ENCODE data around the gene CLHC1. TPM values are rescaled to one million over a fixed set of nuclear protein-coding genes. Genes with fewer than 3 reads are reported as not detected.
A peak's percentile ranks its signal among the peaks of the same experiment; 100 is the strongest.
"Not testable (repeated sequence)": the region's sequence is repeated elsewhere in the genome, so short reads cannot be mapped to it uniquely, and the experiment has no call there.

The CLHC1 gene
- 7.5 TPM for polyA plus RNA-seq (2013, experiment 1 of 2; ENCODE audit: insufficient read length)
- 7.0 TPM for polyA plus RNA-seq (2013, experiment 2 of 2; ENCODE audit: insufficient read length)

- peak; percentile 94 for DNase-seq
Observed at GRCh38 chr2:55232084-55232862, at the start of gene CLHC1, which contains the start of gene RPS27A. CLHC1 (minus strand) TSS chr2:55232293; CDS start chr2:55222411, 9,882 bp downstream. RPS27A (plus strand) TSS chr2:55232688; CDS start chr2:55232825, 137 bp downstream.

GRCh38 chr2:55280851-55281546 lies 48.9 kb upstream of the CLHC1 start:
- not testable (repeated sequence) for DNase-seq

DNA sequence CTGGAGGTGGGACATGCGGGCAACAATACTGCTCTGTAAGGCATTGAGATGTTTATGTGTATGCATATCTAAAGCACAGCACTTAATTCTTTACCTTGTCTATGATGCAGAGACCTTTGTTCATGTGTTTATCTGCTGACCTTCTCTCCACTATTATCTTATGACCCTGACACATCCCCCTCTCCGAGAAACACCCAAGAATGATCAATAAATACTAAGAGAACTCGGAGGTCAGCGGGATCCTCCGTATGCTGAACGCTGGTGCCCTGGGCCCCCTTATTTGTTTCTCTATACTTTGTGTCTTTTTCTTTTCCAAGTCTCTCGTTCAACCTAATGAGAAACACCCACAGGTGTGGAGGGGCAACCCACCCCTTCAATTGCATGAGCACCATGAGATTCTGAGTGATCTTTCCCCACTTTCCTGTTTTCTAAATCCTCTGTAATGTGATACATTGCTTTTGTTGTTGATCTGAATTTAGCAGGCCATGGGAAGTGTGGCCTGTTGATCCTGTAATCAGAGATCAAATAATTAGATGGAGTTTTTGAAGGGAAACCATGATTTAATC lies 47.8 kb upstream of the CLHC1 start:
- DNase-seq = not testable (repeated sequence)

- not testable (repeated sequence) for DNase-seq
Observed at GRCh38 chr2:55279214-55279835, 47.2 kb upstream of the CLHC1 start.

DNA sequence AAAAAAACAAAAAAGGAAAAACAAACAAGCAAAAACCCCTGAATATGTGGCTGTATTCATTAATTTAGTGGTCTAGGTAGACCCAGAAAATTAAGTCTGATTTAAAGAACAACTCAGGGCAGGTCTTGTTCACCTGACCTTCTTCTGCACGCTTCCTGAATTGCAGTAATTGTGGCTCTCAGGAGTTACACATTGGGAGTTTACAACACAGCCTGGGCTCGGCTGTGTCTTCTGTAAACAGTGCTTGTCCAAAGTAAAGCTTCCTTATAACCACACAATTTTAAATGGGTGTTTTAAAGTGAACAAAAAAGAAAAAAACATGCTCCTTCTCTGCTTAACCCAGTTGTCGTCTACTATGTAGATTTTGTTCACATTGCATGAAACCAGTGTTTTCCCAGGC lies 45.2 kb upstream of the CLHC1 start:
- no peak for DNase-seq

DNA sequence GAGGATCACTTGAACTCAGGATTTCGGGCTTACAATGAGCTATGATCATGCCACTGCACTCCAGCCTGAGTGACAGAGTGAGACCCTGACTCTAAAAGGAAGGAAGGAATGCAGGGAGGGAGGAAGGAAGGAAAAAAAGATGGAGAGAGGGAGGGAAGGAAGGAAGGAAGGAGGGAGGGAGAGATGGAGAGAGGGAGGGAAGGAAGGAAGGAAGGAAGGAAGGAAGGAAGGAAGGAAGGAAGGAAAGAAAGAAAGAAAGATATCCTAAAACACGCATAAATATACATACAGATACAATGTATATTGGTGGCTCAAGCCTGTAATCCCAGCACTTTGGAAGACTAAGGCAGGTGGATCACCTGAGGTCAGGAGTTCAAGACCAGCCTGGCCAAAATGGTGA lies 42.3 kb upstream of the CLHC1 start:
- not testable (repeated sequence) for DNase-seq

DNA sequence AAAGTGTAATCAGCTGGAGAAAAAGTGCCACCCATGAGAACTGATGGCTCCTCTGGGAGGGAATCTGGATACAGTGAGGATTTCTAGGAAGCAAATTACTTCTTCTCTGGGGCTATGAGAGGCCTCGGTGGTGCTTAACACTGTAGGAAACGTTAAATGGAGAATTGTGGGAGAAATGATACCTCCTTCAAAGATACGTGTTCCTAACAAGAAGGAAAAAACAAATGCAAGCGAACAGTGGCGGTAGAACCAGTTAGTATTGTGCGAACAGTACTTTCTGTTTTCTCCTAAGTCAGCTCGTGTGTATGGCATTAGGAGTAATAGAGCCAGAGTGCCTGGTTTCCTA lies 37.5 kb upstream of the CLHC1 start:
- DNase-seq = no peak

GRCh38 chr2:55268907-55269644 lies 37.0 kb upstream of the CLHC1 start, which contains the start of gene MTIF2:
MTIF2 (minus strand) TSS chr2:55269231; CDS start chr2:55263858, 5,373 bp downstream.
- DNase-seq = peak; percentile 92

DNA sequence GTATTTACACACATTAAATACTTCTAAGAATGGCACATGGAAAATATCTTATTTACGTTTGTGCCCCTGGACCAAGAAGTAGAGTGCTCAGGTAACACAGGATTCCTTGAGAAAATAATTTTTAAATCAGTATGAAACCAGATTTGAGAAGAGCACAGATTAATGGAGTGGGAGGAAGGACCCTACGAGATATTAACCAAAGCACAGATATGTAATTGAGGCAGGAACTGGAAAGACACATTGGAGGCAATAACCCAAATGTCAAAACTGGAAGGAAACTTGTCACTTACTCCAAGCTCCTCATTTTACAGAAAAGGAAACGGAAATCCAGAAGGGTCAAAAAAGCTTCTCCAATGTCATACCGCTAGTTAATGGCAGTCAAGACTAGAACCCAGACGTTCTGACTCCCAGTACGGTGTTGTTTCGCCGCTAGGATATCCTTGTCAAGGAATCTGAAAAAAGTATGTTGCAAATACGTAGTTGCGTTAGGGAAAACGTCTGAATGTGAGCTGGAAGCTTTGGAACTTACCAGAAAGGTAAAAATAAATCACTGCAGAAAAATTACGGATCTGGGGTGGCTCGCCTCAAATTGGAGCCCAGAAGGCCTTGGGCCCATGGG lies 36.3 kb upstream of the CLHC1 start:
- DNase-seq = no peak

DNA sequence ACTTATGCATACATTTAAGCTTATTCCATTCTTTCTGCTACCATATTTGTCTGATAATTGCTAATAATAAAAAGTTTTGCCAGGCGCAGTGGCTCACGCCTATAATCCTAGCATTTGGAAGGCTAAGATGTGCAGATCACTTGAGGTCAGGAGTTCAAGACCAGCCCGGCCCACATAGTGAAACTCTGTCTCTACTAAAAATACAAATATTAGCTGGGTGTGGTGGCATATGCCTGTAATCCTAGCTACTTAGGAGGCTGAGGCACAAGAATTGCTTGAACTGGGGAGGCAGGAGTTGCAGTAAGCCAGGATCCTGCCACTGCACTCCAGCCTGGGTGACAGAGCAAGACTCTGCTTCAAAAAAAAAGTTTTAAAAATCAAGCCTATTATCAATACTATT lies 27.5 kb upstream of the CLHC1 start:
- DNase-seq = not testable (repeated sequence)

DNA sequence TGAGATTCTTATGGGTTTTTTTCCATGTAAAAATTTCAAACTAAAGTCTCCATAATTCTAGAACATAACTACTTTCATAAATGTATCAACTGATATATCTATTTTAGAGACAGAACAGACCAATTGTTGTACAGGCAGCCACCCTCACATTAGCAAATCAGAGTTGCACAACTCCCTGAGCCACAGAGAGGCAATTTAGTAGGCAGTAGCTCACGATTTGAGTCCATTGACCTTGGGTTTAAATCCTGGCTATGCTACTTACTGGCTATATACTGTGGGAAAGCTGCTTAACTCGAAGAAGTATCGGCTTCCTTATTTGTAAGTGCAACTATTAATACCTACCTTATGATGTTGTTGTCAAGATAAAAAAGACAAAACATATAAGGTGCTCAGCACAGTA lies 20.7 kb upstream of the CLHC1 start:
- DNase-seq = no peak

DNA sequence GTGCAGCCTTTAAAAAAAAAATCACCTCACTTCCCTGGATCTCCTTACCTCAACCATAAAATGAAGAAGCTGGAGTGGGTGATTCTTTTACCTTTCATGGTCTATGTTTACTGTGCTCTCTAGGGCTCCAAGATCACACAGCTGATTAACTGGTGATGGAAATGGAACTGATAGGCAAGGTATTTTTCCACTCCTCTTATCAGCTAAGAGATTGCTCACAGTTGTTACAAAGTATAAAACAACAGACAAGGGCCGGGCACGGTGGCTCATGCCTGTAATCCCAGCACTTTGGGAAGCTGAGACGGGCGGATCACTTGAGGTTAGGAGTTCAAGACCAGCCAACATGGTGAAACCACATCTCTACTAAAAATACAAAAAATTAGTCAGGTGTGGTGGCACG lies 14.9 kb upstream of the CLHC1 start:
- DNase-seq = no peak

DNA sequence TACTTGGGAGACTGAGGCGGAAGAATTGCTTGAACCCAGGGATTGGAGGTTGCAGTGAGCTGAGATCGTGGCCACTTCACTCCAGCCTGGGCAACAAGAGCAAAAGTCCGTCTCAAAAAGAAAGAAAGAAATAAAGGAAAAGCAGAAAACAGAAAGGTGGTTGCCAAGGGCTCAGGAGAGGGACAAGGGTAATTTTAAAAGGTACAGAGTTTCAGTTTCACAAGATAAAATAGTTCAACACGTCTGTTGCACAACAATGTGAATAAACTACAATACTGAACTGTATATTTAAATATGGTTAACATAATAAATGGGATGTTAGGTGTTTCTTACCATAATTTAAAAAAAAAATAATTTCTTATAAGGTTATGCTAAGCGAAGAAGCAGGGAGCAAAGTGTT lies 13.3 kb upstream of the CLHC1 start:
- no peak for DNase-seq

DNA sequence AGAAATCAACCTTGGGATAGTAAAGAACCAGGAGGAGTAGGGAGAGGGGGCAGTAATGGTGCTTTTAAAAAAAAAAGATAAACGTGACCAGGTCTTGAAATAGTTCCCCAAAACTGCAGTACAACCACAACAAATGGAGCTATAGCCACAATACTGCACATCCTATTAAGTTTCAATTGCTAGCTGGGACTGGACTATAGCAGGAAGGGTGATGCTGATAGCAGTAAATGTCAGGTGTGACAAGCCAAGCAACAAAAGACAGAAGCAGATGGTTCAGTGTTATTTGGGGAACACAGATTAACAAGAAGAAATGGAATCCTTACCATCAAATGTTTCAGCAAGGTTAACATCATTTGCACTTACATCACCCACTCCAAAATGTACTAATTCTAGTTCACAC lies 10.5 kb upstream of the CLHC1 start:
- no peak for DNase-seq

DNA sequence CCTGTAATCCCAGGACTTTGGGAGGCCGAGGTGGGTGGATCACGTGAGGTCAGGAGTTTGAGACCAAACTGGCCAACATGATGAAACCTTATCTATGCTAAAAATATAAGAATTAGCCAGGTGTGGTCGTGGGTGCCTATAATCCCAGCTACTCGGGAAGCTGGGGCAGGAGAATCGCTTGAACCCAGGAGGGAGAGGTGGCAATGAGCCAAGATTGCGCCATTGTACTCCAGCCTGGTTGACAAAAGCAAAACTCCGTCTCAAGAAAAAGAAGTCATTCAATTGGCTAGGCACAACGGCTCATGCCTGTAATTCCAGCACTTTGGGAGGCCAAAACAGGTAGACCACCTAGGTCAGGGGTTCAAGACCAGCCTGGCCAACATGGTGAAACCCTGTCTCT lies 9.5 kb upstream of the CLHC1 start:
- DNase-seq = not testable (repeated sequence)

DNA sequence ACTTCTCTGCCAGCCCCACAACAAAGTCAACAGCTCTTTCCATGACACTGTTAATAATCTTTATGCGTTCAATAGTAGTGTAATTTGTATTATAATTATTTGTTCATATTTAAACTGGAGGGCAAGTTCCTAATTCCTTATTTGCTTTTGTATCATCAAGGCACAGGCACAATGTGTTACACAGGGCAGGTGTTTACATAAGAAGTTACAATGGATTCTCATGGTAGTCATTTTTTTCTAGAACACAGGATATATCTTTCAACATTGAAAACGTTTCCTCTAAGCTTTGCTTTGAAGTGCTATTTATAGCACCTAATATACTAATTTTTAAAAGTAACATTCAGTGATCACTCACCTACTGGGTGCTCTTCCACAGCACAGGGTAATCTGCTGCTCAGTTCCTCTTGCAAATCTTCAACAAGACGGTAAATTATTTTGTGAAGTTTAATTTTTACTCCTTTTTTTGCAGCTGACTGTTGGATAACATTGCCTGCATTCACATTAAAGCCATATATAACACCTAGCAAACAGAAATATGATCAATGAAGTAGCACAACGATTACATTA lies 7.6 kb upstream of the CLHC1 start:
- DNase-seq = no peak

DNA sequence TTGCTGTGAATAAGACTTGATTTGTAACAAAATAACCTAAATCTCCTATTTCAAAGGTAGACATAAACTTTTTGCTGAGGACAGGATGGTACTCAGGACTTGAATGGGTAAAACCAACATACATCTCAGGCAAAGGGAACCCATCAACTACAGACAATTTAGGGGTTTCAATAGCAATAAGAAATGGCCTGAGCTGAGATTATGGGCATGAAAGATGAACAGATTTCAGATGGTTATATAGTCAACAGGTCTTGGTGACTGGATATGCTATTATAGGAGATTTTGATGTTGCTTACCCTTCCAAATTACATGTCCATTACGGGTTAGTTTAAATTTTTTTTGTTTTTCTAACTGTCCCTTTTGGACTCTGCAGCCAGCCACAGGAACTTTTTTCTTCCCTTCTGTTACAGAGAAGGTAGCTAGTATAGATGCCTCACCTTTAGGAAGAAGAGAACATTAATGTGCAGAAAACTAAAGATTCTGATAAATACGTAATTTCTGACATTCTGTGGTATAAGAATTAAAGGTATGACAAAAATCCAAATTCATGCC lies 5.0 kb upstream of the CLHC1 start:
- no peak for DNase-seq

GRCh38 chr2:55235724-55236538 lies 3.8 kb upstream of the CLHC1 start:
- no peak for DNase-seq

GRCh38 chr2:55233658-55233940 lies 1.5 kb upstream of the CLHC1 start:
- no peak for DNase-seq
